Thyroid gland (tissue), 4 donors: ENCODE results near the gene WDR27. TPM values are rescaled to one million over a fixed set of nuclear protein-coding genes. Genes with fewer than 3 reads are reported as not detected.
"Not testable (repeated sequence)": the region's sequence is repeated elsewhere in the genome, so short reads cannot be mapped to it uniquely, and the experiment has no call there.

Experiments used
- DNase-seq, 2 donors: peaks; one replicate each; pipeline ENCODE4 v3.0.0-alpha.2; 2019
- H3K27ac ChIP-seq, 3 donors: fragments of 200-600 bp; sonication (generic); 1 replicate in 2 of 3; 2 replicates in 1 of 3; pipeline ENCODE4 v1.5.1; 2016 to 2019; ENCODE audit warnings: mild to moderate bottlenecking in 1 of 3, moderate library complexity in 1 of 3
- H3K27me3 ChIP-seq: fragments of 200-600 bp; sonication (generic); one replicate; pipeline ENCODE4 v1.5.1; 2019
- H3K36me3 ChIP-seq, 2 donors: fragments of 200-600 bp; sonication (generic); one replicate each; pipeline ENCODE4 v1.5.1; 2016 to 2019
- H3K4me1 ChIP-seq, 2 donors: fragments of 200-600 bp; sonication (generic); one replicate each; pipeline ENCODE4 v1.5.1; 2017 to 2019
- H3K4me3 ChIP-seq, 3 donors: fragments of 200-600 bp; sonication (generic); replicated peaks in 1 of 3; 1 replicate in 2 of 3; 2 replicates in 1 of 3; pipeline ENCODE4 v1.5.1; 2016; ENCODE audit warnings: mild to moderate bottlenecking in 1 of 3
- H3K9me3 ChIP-seq: fragments of 200-600 bp; sonication (generic); one replicate; pipeline ENCODE4 v1.5.1; 2017
- POLR2A ChIP-seq, 2 donors: fragments of 450-650 bp; IDR thresholded peaks; one replicate each; pipeline ENCODE4 v1.6.1; 2017; ENCODE audit warnings: antibody characterized with exemption in 2 of 2, mild to moderate bottlenecking in 2 of 2, moderate library complexity in 1 of 2
- WGBS, 2 donors: methylation state at CpG; one replicate each; pipeline ENCODE4 v1.1.5; 2017; 5-methylcytosine and 5-hydroxymethylcytosine counted together
- intact Hi-C: fragments of 100-400 bp; cut with DNase I; formaldehyde crosslinking; loops from one replicate; pipeline ENCODE4 v1.15.1; 2023
- total RNA-seq, 4 donors: library from RNA; depleted of rRNA; stranded (reverse); fragments of >200 nt; gene quantifications; one replicate each; pipeline ENCODE4 v1.2.3, GENCODE V29; 2016
- TF ChIP-seq, protein P1 (sequence below), 6 experiments: fragments of 200-600 bp in 3 of 6; fragments of 450-650 bp in 3 of 6; sonication (generic) in 3 of 6; IDR thresholded peaks; one replicate each; pipeline ENCODE4 v1.5.1; 2016 to 2019; ENCODE audit warnings: antibody characterized with exemption in 6 of 6, mild to moderate bottlenecking in 2 of 6, inconsistent platforms in 1 of 6, moderate library complexity in 1 of 6

The WDR27 gene
- total RNA-seq, 4 donors from 2014 or later, result 48.9 to 74.6 (median 51.8) TPM

GRCh38 chr6:169445661-169446581 is 255.9 kb downstream of the WDR27 start:
- no peaks in the 10 kb centered on the region for H3K36me3 ChIP-seq
- no peak overlapping the region for H3K27ac ChIP-seq
- intact Hi-C loops, result no loop called here
- H3K9me3 ChIP-seq, result no peaks in the 10 kb centered on the region
- TF ChIP-seq, protein P1, sequence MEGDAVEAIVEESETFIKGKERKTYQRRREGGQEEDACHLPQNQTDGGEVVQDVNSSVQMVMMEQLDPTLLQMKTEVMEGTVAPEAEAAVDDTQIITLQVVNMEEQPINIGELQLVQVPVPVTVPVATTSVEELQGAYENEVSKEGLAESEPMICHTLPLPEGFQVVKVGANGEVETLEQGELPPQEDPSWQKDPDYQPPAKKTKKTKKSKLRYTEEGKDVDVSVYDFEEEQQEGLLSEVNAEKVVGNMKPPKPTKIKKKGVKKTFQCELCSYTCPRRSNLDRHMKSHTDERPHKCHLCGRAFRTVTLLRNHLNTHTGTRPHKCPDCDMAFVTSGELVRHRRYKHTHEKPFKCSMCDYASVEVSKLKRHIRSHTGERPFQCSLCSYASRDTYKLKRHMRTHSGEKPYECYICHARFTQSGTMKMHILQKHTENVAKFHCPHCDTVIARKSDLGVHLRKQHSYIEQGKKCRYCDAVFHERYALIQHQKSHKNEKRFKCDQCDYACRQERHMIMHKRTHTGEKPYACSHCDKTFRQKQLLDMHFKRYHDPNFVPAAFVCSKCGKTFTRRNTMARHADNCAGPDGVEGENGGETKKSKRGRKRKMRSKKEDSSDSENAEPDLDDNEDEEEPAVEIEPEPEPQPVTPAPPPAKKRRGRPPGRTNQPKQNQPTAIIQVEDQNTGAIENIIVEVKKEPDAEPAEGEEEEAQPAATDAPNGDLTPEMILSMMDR (IDR thresholded peaks at IDR 0.05), result no peak
- TF ChIP-seq POLR2A (IDR thresholded peaks at IDR 0.05), result no peak
- 57 to 59% methylated on average over 21 to 27 of the region's 27 CpGs for WGBS, 2 donors
- no peaks in the 10 kb centered on the region for H3K27me3 ChIP-seq
- H3K4me3 ChIP-seq, result no peak overlapping the region
- DNase-seq, result peak; percentile 56 to 63
- H3K4me1 ChIP-seq, result peaks cover 4 to 5% of the 10 kb centered on the region in 2 donors

GRCh38 chr6:169445227-169445626 is 256.6 kb downstream of the WDR27 start:
- DNase-seq, result no peak
- no peaks in the 10 kb centered on the region for H3K36me3 ChIP-seq
- H3K27me3 ChIP-seq, result no peaks in the 10 kb centered on the region
- H3K4me1 ChIP-seq, result peaks cover 4 to 5% of the 10 kb centered on the region in 2 donors
- H3K27ac ChIP-seq, result no peak overlapping the region
- no peaks in the 10 kb centered on the region for H3K9me3 ChIP-seq
- WGBS, 2 donors, result 82 to 89% methylated on average over 7 of the region's 7 CpGs
- no peak for TF ChIP-seq POLR2A (IDR thresholded peaks at IDR 0.05)
- TF ChIP-seq, protein P1 (IDR thresholded peaks at IDR 0.05), result no peak
- no peak overlapping the region for H3K4me3 ChIP-seq
- intact Hi-C loops, result no loop called here

DNA sequence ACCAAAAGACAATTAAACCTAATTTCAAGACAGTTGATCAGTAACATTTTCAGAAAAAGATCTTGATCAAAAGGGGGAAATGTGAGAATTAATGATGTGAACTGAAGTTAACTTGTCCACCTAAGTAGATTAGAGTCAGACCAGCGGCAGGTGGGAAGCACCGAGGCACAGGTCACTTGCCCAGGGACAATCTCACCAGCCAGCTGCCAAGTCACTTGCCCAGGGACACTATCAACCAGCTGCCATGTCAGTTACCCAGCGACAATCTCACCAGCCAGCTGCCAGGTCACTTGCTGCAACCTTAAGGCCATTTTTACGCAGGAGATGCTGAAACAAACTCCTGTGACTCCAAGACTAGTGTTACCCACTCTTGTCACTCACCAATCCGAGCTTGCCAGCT is 260.5 kb downstream of the WDR27 start:
- 90 to 94% methylated on average over 5 of the region's 5 CpGs for WGBS, 2 donors
- Histone ChIP-seq H3K9me3 (no peaks in the 10 kb centered on the region), H3K4me3 (no peak overlapping the region), H3K27me3 (no peaks in the 10 kb centered on the region), H3K36me3 (no peaks in the 10 kb centered on the region), H3K27ac (no peak overlapping the region), H3K4me1 (peaks cover 4 to 5% of the 10 kb centered on the region in 2 donors)
- TF ChIP-seq, protein P1 (IDR thresholded peaks at IDR 0.05), result no peak
- TF ChIP-seq POLR2A (IDR thresholded peaks at IDR 0.05), result no peak
- no peak for DNase-seq
- intact Hi-C loops, result no loop called here

DNA sequence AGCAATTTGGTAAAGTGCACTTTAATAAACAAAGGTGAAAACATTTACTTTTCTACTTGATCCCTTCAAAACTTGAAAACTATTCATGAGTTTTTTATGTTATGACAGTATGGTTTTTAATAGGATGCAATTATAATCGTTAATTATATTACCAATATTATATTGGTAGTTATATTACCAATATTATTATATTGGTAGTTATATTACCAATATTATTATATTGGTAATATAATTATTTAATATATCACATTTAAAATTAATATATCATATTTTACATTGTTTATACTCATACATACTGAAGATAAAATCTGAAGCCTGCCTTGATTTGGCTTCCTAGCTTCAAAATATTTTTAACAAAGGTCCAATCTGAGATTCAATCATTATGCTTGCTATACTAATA is 262.1 kb downstream of the WDR27 start:
- Histone ChIP-seq H3K4me1 (no peaks in the 10 kb centered on the region), H3K27me3 (no peaks in the 10 kb centered on the region), H3K4me3 (no peak overlapping the region), H3K27ac (no peak overlapping the region), H3K36me3 (no peaks in the 10 kb centered on the region), H3K9me3 (no peaks in the 10 kb centered on the region)
- TF ChIP-seq, protein P1 (IDR thresholded peaks at IDR 0.05), result no peak
- no peak for TF ChIP-seq POLR2A (IDR thresholded peaks at IDR 0.05)
- 0 to 1% methylated on average over 1 of the region's 1 CpG for WGBS, 2 donors
- intact Hi-C loops, result no loop called here
- no peak for DNase-seq

DNA sequence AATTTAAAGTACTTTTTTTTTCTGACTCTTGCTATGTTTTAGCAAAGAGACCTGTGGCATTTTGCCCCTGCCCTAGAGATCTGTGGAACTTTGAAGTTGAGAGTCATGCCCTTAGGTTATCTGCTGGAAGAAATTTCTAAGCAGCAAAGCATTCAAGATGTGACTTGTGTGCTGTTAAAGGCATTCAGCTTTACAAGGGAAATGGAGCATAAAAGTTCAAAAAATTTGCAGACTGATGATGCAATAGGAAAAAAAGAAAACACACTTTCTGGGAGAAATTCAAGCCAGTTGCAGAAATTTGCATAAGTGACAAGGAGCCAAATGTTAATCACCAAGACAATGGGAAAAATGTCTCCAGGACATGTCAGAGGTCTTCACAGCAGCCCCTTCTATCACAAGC is 267.3 kb downstream of the WDR27 start:
- intact Hi-C loops, H3K9me3 ChIP-seq, H3K27ac ChIP-seq, DNase-seq, H3K4me1 ChIP-seq, H3K36me3 ChIP-seq, H3K4me3 ChIP-seq, H3K27me3 ChIP-seq: not testable (repeated sequence)
